ENCODE data around the gene SNAPC2. TPM values are rescaled to one million over a fixed set of nuclear protein-coding genes. Genes with fewer than 3 reads are reported as not detected.
"Not testable (repeated sequence)": the region's sequence is repeated elsewhere in the genome, so short reads cannot be mapped to it uniquely, and the experiment has no call there.

Gene SNAPC2
- total RNA-seq, 1 donor from 2014 or later: 4.1 TPM

DNA sequence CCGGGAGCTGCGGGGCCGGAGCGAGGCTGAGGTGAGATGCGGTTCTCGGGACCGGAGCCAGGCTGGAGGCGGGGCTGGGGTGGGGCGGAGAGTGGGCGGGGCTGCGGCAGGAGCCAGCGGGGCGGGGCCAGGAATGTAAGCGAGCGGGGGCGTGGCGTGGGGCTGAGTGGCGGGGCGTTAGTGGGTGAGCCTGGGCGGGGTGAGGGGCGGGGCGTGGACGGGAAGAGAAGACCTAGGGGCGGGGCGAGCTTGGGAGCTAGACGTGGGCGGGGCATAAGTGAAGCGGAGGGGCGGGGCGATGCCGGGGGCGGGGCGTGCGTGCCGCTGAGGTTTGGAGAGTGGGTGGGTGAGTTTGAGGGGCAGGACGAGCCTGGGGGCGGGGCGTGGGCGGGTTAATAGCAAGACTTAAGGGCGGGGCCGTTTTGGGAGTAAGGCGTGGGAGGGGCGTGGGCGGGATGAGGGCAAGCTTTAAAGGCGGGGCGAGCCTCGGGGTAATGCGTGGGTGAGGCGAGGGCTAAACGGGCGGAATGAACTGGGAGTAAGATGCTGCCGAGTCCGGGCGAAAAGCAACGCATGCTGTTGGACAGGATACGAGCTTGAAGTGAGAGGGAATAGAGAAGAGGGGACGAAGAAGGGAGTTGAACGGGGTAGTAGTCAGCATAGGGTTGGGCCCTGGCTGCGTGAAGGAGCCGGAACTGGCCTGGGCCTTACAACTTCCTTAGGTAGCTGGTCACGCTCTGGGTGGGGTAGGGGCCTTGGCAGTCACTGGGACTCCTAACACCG, 572 bp downstream of the SNAPC2 start:
- ATAC-seq (peak; percentile 70), DNase-seq (ENCODE audit: low spot score) (peak; percentile 100)

DNA sequence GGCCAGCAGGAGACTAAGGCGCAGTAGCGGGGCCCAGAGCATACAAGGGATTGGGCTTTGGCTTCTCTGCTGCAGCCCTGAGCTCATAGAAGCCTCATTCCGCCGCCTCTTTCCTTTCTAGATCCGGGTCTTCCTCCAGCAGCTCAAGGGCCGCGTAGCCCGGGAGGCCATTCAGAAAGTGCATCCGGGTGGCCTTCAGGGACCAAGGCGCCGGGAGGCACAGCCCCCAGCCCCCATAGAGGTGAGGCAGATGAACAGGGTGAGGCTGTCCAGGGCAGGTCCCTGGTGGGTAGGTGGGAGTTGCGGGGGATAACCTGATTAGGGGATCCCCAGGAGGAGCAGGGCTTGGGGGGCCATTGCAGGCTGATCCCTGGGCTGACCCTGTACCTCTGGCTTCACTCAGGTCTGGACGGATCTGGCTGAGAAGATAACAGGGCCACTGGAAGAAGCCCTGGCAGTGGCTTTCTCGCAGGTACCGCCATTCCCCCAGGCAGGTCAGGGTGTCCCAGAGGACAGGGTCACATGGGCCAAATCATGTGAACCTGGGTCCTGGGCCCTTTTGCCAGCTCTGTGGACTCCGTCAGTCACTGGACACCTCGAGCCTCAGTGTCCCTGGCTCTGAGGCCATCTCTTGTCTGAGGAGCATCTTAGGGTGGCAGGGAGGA, 1.3 kb downstream of the SNAPC2 start:
- DNase-seq (ENCODE audit: low spot score) (no peak), ATAC-seq (no peak)

DNA sequence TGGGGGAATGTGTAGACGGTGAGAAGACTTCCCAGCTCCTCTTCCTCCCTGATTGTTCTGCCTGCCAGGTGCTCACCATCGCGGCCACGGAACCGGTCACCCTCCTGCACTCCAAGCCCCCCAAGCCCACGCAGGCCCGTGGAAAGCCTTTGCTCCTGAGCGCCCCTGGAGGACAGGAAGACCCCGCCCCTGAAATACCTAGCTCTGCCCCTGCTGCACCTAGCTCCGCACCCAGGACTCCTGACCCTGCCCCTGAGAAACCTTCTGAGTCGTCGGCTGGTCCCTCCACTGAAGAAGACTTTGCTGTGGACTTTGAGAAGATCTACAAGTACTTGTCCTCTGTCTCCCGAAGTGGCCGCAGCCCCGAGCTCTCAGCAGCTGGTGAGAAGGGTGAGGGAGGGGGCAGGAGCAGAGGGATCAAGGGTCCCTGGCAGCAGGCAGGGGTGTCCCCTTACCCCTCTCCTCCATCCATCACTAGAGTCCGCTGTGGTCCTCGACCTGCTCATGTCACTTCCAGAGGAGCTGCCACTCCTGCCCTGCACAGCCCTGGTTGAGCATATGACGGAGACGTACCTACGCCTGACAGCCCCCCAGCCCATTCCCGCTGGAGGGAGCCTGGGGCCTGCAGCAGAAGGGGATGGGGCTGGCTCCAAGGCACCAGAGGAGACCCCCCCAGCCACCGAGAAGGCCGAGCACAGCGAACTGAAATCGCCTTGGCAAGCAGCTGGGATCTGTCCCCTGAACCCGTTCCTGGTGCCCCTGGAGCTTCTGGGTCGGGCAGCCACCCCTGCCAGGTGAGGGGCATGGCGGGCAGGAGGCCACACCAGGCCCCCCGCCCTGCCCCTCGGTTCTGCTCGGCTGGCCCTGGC, 2.1 kb downstream of the SNAPC2 start:
- DNase-seq (ENCODE audit: low spot score) (no peak), ATAC-seq (no peak)

GRCh38 chr19:7922836-7923195, 2.7 kb downstream of the SNAPC2 start:
- ATAC-seq (no peak), DNase-seq (ENCODE audit: low spot score) (no peak)

- DNase-seq (ENCODE audit: low spot score) (no peak), ATAC-seq (no peak)
Measured at GRCh38 chr19:7923295-7924191, 3.4 kb downstream of the SNAPC2 start.

DNA sequence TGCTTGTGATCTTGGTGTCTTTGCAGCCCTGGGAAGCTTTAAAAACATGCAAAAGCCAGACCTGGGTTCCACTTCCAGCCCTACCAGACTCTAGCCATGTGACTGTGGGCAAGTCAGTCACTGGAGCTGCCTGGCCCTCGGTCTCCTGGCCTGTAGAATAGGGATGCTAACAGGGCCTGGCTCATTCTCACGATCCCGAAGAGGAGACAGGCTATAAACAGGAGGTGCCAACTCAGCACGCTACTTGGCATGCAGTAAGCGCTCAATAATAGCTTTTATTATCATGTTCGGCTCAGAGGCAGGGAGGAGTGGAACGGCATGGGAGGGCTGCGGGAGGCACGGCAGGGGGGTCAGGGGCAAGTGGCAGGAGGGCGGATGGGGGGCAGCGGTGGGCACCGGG, 4.1 kb downstream of the SNAPC2 start:
- ATAC-seq (no peak), DNase-seq (ENCODE audit: low spot score) (no peak)

GRCh38 chr19:7924651-7925170, 4.6 kb downstream of the SNAPC2 start:
- ATAC-seq (no peak), DNase-seq (ENCODE audit: low spot score) (no peak)

GRCh38 chr19:7925171-7925851, 5.2 kb downstream of the SNAPC2 start:
- DNase-seq (ENCODE audit: low spot score): peak; percentile 65

GRCh38 chr19:7926021-7926726, 6.0 kb downstream of the SNAPC2 start, which contains the start of gene CTXN1:
CTXN1 (minus strand) TSS chr19:7926135; CDS start chr19:7925538, 597 bp downstream.
- DNase-seq (ENCODE audit: low spot score) (peak; percentile 70), ATAC-seq (peak; percentile 70)

More at GRCh38 chr19:7925171-7925851, 5.2 kb downstream of the SNAPC2 start:
- no peak for ATAC-seq

DNA sequence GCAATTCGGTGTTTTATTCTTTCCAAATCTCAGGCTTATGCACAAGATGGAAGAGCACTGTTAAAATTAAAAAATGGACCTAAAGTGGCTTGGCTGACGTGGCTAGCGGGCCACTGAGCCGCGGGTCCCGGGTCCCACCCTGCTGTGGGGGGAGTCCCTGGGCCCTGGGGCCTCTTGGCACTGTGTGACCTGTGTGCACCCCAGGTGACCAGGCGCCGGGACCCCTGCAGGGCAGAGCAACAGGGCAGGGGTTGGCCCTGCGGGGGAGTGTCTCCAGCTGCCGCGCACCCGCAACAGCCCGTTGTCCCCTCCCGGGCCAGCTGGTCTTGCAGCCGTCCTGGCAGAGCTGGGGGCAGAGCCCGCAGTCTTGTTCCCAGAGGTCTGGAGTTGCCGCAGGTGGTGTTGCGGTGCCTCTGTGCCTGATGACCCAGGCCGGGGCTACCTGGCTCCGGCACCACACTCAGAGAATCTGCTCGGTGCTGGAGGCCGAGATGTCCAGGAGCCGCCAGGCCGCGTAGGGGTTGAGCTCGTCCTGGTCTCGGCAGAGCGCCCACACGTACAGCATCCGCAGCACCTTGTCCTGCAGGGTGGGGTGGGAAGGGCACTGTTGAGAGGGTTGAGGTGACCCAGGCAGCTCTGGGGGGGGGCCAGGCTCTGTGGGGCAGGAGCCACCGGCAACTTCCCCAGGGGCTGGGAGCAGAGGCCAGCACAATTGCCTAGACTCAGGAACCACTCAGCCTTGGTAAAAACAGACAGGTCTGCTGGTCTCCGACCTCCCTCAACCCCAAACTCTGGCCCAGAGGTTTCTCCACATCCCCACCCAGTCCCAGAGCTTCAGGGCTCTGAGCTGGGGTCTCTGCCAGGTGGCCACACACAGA, 6.8 kb downstream of the SNAPC2 start:
- ATAC-seq (no peak), DNase-seq (ENCODE audit: low spot score) (peak; percentile 50)

- peak; percentile 48 for DNase-seq (ENCODE audit: low spot score)
- ATAC-seq: no peak
Measured at GRCh38 chr19:7927605-7928333, 7.6 kb downstream of the SNAPC2 start.

GRCh38 chr19:7928334-7928706, 8.2 kb downstream of the SNAPC2 start:
- no peak for ATAC-seq
- no peak for DNase-seq (ENCODE audit: low spot score)

DNA sequence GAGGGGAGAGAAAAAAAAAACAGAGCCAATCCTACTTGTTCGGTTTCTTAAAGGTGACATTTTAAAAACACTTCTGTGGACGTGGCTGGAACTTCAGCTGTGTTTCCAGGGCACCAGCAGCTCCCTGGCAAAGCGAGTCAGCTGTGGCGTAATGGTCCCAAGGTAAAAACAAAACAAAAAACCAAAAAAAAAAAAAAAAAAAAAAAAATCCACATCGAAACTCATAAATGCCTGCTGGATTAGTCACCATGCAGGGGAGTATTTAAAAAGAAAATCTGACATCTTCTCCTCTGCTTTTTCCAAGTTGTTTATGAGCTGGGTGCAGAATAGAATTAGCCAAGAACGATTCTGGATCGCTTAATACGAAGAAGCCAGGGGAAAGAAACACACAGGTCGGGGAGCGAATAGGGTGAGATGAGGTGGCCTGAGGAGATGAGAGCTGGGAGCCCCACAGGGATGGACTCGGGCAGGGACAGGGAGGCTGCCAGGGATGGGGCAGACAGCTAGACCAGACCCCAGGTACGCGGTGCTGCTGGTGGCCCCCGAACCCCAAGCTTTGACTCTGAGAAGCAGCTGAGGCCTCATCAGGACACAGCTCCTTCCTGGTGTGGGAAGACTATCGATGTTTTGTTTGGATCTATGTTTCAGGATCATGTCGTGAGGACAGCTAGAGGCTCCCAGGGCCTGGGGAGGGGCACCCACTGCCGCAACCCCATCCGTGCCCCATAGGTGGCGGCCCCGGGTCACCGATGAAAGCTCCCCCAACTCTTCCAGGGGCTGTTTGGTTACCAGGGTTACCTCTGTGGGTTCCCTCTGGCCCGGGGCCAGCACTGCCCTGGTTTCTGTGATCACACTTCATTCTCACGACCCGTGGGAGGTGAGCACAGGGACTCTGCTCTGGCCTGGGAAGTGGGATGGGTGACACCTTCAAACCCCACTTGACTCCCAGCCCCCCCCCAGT, 8.9 kb downstream of the SNAPC2 start:
- DNase-seq (ENCODE audit: low spot score) (peak; percentile 52), ATAC-seq (no peak)

- ATAC-seq; DNase-seq (ENCODE audit: low spot score): not testable (repeated sequence)
Measured at GRCh38 chr19:7930030-7930429, 9.9 kb downstream of the SNAPC2 start.

DNA sequence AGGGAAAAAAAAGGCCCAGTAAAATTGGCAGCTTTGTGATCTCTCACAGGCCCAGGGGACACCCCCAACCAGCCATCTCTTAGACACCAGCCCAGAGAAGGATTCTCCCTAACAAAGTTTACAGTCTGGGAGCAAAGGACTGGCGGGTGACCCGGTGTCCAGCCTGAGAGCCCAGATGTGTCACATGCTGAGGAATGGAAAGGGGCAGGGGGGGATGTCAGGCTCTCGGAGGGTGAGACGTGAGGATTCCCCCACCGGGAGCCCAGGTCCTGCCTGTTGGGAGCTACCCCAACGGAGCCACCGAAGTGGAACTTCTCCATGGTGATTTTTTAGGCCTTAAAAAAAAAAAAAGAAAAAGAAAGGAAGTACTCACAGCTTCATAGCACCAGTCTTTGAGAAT, 10.6 kb downstream of the SNAPC2 start:
- DNase-seq (ENCODE audit: low spot score): no peak
- no peak for ATAC-seq

Measured in left lobe of liver (tissue), 2 donors.